ENCODE measurements around the gene DPP10.
"Not testable (repeated sequence)": the region's sequence is repeated elsewhere in the genome, so short reads cannot be mapped to it uniquely, and the experiment has no call there.

DPP10 gene

GRCh38 chr2:114515882-114516281, 73.4 kb downstream of the DPP10 start:
- DNase-seq (ENCODE audit: low spot score), result no peak

DNA sequence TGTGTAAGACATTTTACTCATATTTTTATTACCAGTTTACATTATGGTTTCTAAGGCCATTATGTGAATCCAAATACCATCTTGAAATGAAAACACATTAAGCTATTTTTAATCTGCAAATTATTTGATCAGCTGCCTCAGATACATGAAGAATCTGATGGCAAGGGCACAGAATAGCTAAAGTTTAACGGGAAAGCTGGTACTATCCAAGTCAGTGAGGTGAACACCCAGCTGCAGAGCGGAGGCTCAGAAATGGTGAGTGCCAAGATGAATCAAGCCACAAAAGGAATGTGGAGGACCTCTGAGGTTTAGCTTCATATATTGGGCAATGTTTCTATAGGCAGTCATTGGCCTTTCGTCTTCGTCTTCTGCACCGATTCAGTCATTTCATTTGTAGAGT, 75.1 kb downstream of the DPP10 start:
- DNase-seq (ENCODE audit: low spot score), result no peak

DNA sequence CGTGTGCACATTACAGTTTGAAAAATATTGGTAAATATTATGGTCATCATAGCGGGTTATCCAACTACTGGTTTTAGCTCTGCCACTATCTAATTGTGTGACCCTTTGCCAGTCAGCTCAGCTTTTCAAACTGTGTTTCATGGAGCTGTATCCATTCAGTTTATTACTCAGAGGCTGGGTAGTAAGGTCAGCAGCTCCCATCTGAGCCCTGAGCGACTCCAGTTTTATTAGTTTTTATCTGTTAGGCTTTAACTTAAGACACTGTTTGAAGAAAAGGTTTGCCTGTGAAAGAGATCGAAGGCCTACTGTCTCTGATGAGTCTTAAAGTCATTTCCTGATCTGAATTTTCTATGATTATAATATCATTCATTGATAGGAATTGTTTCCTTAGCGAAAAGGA, 76.3 kb downstream of the DPP10 start:
- no peak for DNase-seq (ENCODE audit: low spot score)

- DNase-seq (ENCODE audit: low spot score), result not testable (repeated sequence)
These were observed 80.2 kb downstream of the DPP10 start for GRCh38 chr2:114522612-114523011.

DNA sequence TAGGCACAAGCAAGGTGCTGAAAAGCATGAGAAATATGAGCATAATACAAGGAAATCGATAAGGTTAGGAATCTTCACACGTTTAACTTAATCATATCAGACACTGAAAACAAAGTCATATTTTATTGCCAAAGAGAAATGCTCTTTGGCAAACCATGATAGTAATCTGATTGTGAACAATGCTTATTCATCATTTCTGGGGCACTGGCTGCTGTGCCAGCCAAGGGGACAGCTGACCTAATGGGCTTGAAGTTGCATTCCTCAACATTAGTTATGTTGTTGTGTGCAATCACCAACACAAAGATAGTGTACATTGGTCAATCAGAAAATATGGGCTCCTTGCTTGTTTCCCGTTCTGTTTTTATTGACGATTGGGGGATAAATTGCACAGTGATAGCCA, 83.5 kb downstream of the DPP10 start:
- DNase-seq (ENCODE audit: low spot score), result no peak

DNA sequence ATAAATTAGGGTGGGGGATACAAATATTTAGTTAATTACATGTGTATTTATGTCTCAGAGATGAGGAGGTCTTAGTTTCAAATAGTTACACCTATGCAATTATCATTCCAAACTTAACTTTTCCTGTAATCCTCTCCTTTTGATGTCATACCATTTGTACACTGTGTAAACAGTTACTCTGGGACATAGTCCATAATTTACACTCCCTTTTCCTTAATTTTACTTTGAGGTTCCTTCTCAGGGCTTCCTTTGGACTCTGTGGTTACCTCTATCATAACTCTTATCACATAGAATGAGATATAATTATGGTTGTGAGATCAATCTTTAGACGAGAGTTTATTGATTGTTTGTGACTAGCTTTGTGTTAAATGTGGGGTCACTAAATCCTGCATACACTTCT, 84.4 kb downstream of the DPP10 start:
- DNase-seq (ENCODE audit: low spot score), result no peak

- no peak for DNase-seq (ENCODE audit: low spot score)
These were observed 85.0 kb downstream of the DPP10 start for GRCh38 chr2:114527330-114527983.

GRCh38 chr2:114534116-114535084, 92.0 kb downstream of the DPP10 start:
- DNase-seq (ENCODE audit: low spot score), result no peak

- no peak for DNase-seq (ENCODE audit: low spot score)
These were observed 95.3 kb downstream of the DPP10 start for GRCh38 chr2:114537777-114538176.

DNA sequence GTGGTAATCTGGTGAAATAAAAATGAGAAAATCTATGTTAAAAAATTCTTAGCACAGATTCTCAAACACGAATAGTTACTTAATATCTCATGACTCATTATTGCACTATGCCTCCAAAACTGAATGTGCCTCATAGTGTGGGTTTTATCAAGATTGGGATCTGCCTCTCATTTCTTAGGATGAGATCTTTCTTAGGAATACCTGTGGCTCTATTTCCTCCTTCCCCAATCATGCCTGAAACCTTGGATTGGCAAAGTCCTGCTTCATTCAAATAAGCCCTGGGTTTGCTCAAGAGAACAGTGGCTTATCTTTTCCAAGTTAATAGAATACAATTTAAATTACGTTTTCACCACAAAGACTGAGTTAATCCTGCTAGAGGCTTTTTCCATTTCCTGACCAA, 100.3 kb downstream of the DPP10 start:
- no peak for DNase-seq (ENCODE audit: low spot score)

GRCh38 chr2:114543236-114543766, 100.9 kb downstream of the DPP10 start:
- no peak for DNase-seq (ENCODE audit: low spot score)

DNA sequence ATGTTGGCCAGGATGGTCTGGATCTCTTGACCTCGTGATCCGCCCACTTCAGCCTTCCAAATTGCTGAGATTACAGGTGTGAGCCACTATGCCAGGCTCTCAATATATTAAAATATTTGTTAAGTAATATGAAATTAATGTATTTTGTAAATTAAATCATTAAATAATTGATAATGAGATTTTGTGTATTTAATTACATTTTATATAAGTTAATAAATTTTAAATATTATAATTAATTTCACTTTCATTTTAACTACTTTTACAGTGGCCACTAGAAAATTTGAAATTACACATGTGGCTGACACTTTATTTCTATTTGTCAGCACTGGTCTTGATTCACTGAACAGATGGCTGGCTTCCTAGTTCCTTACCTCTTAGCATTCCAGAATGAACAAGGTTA, 102.6 kb downstream of the DPP10 start:
- DNase-seq (ENCODE audit: low spot score), result no peak

DNA sequence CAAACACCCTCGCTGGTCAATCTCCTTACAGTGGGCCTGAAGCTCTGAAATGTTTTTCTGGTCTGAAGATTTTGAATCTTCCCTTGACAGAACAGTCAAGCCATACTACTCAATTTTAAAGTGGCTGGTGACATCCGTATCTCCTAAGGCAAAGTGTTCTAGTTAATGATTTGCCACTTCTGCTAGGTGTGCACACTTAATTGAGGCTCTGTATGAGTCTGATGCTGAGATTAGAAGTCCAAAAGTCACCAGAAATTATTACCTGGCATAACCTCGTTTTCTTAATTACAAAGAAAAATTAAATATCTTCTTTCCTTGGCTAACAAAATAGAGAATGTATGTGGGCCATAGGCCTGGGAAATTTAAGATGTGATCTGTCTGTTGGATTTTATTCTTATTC, 104.1 kb downstream of the DPP10 start:
- no peak for DNase-seq (ENCODE audit: low spot score)

- no peak for DNase-seq (ENCODE audit: low spot score)
These were observed 105.7 kb downstream of the DPP10 start for GRCh38 chr2:114548151-114548550.

- DNase-seq (ENCODE audit: low spot score), result no peak
These were observed 107.9 kb downstream of the DPP10 start for GRCh38 chr2:114550364-114550763.

GRCh38 chr2:114550895-114551793, 108.7 kb downstream of the DPP10 start:
- DNase-seq (ENCODE audit: low spot score), result no peak

GRCh38 chr2:114553027-114553426, 110.6 kb downstream of the DPP10 start:
- DNase-seq (ENCODE audit: low spot score), result no peak

DNA sequence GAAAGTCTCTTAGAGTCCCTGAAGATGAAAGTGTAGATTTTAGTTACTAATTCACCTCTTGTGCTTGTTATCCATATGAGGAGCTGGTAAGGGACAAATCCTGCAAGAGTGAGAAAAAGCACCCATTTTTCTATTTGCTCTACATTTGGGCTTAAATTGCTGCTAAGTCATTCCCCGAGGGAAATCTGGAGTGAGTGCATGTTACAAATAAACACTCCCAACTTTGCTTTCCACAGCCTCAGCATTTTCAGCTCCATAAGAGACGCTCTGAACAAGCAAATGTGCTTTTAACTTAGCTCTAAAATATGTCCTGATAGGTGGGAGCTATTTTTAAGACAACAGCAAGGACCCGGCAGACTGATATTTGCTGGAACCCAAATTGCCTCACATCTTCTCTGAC, 126.7 kb downstream of the DPP10 start:
- DNase-seq (ENCODE audit: low spot score), result no peak

DNA sequence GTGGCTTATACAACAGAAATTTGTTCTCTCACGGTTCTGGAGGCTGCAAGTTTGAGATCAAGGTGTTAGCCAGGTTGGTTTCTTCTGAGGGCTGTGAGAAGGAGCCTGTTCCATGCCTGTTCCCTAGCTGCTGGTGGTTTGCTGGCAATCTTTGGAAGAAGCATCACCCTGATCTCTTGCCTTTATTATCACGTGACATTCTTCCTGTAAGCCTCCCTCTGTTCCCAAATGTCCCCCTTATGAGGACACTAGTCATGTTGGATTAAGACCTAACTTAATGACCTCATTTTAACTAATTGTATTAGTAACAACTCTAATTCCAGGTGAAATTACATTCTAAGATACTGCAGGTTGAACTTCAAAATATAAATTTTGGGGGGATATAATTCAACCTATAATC, 135.2 kb downstream of the DPP10 start:
- no peak for DNase-seq (ENCODE audit: low spot score)

DNA sequence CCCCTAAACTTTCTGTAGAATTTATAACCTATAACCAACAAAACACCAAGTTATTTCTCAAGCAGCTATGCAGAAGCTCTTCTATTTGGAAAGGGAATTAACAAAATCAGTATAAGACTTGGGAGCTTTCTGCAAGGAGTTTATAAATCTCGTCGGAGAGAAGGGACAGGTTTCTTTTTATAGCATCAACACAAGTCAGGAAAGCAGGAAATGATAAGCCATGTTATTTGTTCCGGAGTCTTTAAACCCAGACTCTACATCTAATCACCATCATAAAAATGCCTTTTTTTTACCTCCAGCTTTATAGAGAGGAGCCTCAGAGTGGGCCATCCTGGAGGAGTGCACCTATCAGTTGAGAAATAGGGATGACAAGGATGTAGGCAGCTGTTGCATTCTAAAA, 137.1 kb downstream of the DPP10 start:
- no peak for DNase-seq (ENCODE audit: low spot score)

DNA sequence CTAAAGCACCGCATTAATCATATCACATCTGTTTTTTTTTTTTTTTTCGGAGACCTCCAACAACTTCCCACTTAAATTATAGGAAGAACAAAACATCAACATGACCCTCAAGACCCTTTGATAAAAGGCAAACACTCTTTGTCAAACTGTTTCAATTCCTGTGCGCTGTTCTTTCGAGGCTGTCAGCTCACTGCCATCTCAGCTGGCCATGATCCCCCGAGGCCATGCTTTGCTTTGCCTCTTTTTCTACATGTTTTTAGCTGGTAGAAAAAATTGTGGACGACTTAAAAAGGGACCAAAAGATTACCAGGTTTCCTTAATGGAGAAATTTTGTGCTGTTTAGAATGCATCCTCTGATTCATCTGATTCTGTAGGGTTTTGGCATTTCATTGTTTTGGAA, 138.2 kb downstream of the DPP10 start:
- no peak for DNase-seq (ENCODE audit: low spot score)

GRCh38 chr2:114598329-114598728, 155.9 kb downstream of the DPP10 start:
- DNase-seq (ENCODE audit: low spot score), result no peak
